HG02763 (cell line): ENCODE data around the gene ESRRG.

Experiments
- ATAC-seq: cut with Tn5 transposase; IDR thresholded peaks from one replicate; pipeline ENCODE4 v1.9.1; 2021; ENCODE audit warnings: mild to moderate bottlenecking, moderate library complexity; ENCODE audit not compliant: unreplicated experiment

The ESRRG gene

GRCh38 chr1:216632980-216633379 is 90.2 kb downstream of the ESRRG start:
- no peak for ATAC-seq

GRCh38 chr1:216630532-216630931 is 92.7 kb downstream of the ESRRG start:
- ATAC-seq, result no peak

GRCh38 chr1:216627252-216627651 is 96.0 kb downstream of the ESRRG start:
- no peak for ATAC-seq

GRCh38 chr1:216626394-216627067 is 96.7 kb downstream of the ESRRG start:
- no peak for ATAC-seq

- no peak for ATAC-seq
These were observed 101.7 kb downstream of the ESRRG start for GRCh38 chr1:216621536-216621935.

- no peak for ATAC-seq
These were observed 106.0 kb downstream of the ESRRG start for GRCh38 chr1:216617081-216617875.

GRCh38 chr1:216616425-216616824 is 106.8 kb downstream of the ESRRG start:
- ATAC-seq, result no peak

GRCh38 chr1:216614011-216614934 is 109.0 kb downstream of the ESRRG start:
- ATAC-seq, result no peak

GRCh38 chr1:216612291-216612690 is 110.9 kb downstream of the ESRRG start:
- ATAC-seq, result no peak

- ATAC-seq, result no peak
These were observed 116.0 kb downstream of the ESRRG start for GRCh38 chr1:216607067-216607697.

GRCh38 chr1:216606047-216606637 is 117.1 kb downstream of the ESRRG start:
- no peak for ATAC-seq

- no peak for ATAC-seq
These were observed 118.5 kb downstream of the ESRRG start for GRCh38 chr1:216604771-216605170.

- peak; percentile 83 for ATAC-seq
These were observed 122.3 kb downstream of the ESRRG start for GRCh38 chr1:216600730-216601609.

- ATAC-seq, result no peak
These were observed 123.4 kb downstream of the ESRRG start for GRCh38 chr1:216599851-216600250.

GRCh38 chr1:216598448-216598847 is 124.8 kb downstream of the ESRRG start:
- no peak for ATAC-seq

- ATAC-seq, result no peak
These were observed 126.9 kb downstream of the ESRRG start for GRCh38 chr1:216596281-216596862.

GRCh38 chr1:216587715-216588114 is 135.5 kb downstream of the ESRRG start:
- no peak for ATAC-seq

- ATAC-seq, result no peak
These were observed 141.1 kb downstream of the ESRRG start for GRCh38 chr1:216582151-216582550.

GRCh38 chr1:216580538-216581057 is 142.6 kb downstream of the ESRRG start:
- no peak for ATAC-seq
